ENCODE measurements around the gene CSF2. TPM values are rescaled to one million over a fixed set of nuclear protein-coding genes. Genes with fewer than 3 reads are reported as not detected.

The CSF2 gene
- total RNA-seq, 2 experiments from 2014 or later = 4.9 to 164 TPM

DNA sequence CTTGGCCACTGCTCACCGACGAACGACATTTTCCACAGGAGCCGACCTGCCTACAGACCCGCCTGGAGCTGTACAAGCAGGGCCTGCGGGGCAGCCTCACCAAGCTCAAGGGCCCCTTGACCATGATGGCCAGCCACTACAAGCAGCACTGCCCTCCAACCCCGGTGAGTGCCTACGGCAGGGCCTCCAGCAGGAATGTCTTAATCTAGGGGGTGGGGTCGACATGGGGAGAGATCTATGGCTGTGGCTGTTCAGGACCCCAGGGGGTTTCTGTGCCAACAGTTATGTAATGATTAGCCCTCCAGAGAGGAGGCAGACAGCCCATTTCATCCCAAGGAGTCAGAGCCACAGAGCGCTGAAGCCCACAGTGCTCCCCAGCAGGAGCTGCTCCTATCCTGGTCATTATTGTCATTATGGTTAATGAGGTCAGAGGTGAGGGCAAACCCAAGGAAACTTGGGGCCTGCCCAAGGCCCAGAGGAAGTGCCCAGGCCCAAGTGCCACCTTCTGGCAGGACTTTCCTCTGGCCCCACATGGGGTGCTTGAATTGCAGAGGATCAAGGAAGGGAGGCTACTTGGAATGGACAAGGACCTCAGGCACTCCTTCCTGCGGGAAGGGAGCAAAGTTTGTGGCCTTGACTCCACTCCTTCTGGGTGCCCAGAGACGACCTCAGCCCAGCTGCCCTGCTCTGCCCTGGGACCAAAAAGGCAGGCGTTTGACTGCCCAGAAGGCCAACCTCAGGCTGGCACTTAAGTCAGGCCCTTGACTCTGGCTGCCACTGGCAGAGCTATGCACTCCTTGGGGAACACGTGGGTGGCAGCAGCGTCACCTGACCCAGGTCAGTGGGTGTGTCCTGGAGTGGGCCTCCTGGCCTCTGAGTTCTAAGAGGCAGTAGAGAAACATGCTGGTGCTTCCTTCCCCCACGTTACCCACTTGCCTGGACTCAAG is 1.5 kb downstream of the CSF2 start:
- Mint-ChIP-seq H3K4me3 (peak overlapping the region; percentile 25), H3K4me1 (peaks cover 85% of the 10 kb centered on the region), H3K27ac (peak overlapping the region; percentile 68), H3K27me3 (no peaks in the 10 kb centered on the region), H3K9me3 (ENCODE audit: low read depth) (no peaks in the 10 kb centered on the region), H3K36me3 (no peaks in the 10 kb centered on the region)
- DNase-seq (peak; percentile 71), ATAC-seq (peak; percentile 51)
- CTCF ChIA-PET = interaction anchor here (0.7 to 2.9 kb wide), 5 partner anchors 9 to 105 kb away, joined by 3 to 15 read pairs (median 4); no protein-coding TSS in a partner anchor

DNA sequence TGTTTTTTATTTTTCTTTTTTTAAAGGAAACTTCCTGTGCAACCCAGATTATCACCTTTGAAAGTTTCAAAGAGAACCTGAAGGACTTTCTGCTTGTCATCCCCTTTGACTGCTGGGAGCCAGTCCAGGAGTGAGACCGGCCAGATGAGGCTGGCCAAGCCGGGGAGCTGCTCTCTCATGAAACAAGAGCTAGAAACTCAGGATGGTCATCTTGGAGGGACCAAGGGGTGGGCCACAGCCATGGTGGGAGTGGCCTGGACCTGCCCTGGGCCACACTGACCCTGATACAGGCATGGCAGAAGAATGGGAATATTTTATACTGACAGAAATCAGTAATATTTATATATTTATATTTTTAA is 2.1 kb downstream of the CSF2 start:
- DNase-seq (no peak), ATAC-seq (no peak)
- no peaks in the 10 kb centered on the region for H3K9me3 Mint-ChIP-seq (ENCODE audit: low read depth)
- H3K4me3 Mint-ChIP-seq = peak overlapping the region; percentile 16
- CTCF ChIA-PET = interaction anchor here (0.7 to 1.0 kb wide), 2 partner anchors 10 to 13 kb away, joined by 3 to 4 read pairs; no protein-coding TSS in a partner anchor
- H3K36me3 Mint-ChIP-seq = no peaks in the 10 kb centered on the region
- H3K27ac Mint-ChIP-seq = peak overlapping the region; percentile 68
- H3K27me3 Mint-ChIP-seq = no peaks in the 10 kb centered on the region
- H3K4me1 Mint-ChIP-seq = peaks cover 82% of the 10 kb centered on the region

DNA sequence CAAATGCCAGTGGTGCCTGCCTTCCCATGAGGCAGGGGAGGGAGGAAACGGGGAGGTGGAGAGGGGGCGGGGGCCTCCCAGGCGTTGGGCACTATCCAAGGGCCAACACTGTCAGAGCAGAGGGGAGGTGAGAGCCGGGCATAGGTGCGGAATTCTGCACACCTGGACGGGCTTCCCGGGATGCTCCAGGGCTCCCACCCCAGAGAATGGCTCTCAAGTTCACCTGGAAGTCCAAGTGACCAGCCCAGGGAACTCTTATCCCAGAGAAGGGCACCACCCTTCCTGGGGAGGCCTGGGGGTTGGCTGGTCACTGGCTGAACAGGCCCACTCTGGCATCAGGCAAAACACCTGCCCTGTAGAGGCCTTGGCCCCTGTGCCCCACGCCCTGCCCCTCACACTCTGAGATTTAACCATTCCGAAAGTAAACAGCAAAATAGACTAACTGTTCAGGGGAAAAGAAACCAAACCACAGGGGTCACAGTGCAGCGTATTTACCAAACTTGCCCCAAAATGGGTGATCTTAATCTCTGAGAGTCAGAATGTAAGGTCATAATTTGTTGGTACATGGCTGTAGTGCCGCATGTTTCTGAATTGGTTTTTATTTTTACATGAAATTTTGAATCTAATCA is 2.7 kb downstream of the CSF2 start:
- no peaks in the 10 kb centered on the region for H3K9me3 Mint-ChIP-seq (ENCODE audit: low read depth)
- H3K27ac Mint-ChIP-seq = peak overlapping the region; percentile 76
- H3K27me3 Mint-ChIP-seq = no peaks in the 10 kb centered on the region
- H3K4me1 Mint-ChIP-seq = peaks cover 76% of the 10 kb centered on the region
- no peaks in the 10 kb centered on the region for H3K36me3 Mint-ChIP-seq
- ATAC-seq (peak; percentile 32), DNase-seq (no peak)
- H3K4me3 Mint-ChIP-seq = no peak overlapping the region
- CTCF ChIA-PET = interaction anchor here (0.7 to 2.5 kb wide), 4 partner anchors 11 to 13 kb away, joined by 3 to 9 read pairs (median 4); no protein-coding TSS in a partner anchor

DNA sequence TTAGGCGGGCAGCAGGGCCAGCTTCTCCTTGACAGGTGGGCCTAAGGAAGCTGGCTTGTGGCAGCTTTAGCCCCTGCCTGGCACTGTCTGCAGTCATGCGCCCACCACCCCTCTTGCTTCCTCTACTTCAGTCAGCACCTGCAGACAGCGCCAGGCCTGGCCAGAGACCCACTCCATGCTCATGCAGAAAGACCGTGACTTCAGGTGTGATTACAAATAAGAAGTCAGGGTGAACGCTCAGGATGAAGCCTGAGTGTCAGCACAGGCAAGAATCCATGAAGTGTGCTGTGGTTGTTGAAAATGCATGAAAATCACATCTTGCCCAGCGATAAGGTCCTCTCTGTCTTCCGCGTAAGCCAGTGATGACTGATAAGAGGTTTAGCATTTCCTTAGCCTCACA is 3.4 kb downstream of the CSF2 start:
- H3K27me3 Mint-ChIP-seq = no peaks in the 10 kb centered on the region
- peaks cover 78% of the 10 kb centered on the region for H3K4me1 Mint-ChIP-seq
- CTCF ChIA-PET = interaction anchor here (1.5 to 2.5 kb wide), 3 partner anchors 11 to 14 kb away, joined by 3 to 9 read pairs (median 3); no protein-coding TSS in a partner anchor
- no peak for DNase-seq
- no peak for ATAC-seq
- H3K4me3 Mint-ChIP-seq = no peak overlapping the region
- H3K9me3 Mint-ChIP-seq (ENCODE audit: low read depth) = no peaks in the 10 kb centered on the region
- H3K36me3 Mint-ChIP-seq = no peaks in the 10 kb centered on the region
- H3K27ac Mint-ChIP-seq = peak overlapping the region; percentile 76

DNA sequence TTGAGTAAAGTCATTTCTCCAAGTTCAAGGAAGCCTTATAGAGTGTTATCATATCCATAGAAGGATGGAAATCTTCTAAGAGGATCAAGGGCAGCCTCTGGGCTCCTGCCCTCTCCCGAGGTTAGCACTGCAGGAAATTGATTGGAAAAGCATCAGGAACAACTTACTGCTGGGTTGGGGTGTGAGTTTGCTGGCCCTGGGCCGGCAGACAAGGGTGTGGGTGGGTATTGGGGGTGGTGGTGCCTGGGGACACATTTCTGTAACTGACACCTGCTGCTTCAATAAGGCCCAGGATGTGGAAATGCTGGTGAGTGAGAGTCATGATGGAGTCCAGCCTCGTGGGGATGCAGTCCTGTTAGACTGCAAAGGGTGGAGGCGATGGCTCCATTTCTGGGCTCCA is 5.5 kb downstream of the CSF2 start:
- ATAC-seq = no peak
- H3K27me3 Mint-ChIP-seq = no peaks in the 10 kb centered on the region
- H3K36me3 Mint-ChIP-seq = no peaks in the 10 kb centered on the region
- no peak overlapping the region for H3K4me3 Mint-ChIP-seq
- CTCF ChIA-PET = interaction anchor here (0.5 to 2.5 kb wide), 2 partner anchors 16 to 149 kb away, joined by 3 to 9 read pairs; partner anchors contain the start of gene P4HA2
- no peaks in the 10 kb centered on the region for H3K9me3 Mint-ChIP-seq (ENCODE audit: low read depth)
- peaks cover 83% of the 10 kb centered on the region for H3K4me1 Mint-ChIP-seq
- H3K27ac Mint-ChIP-seq = no peak overlapping the region
- DNase-seq = no peak

DNA sequence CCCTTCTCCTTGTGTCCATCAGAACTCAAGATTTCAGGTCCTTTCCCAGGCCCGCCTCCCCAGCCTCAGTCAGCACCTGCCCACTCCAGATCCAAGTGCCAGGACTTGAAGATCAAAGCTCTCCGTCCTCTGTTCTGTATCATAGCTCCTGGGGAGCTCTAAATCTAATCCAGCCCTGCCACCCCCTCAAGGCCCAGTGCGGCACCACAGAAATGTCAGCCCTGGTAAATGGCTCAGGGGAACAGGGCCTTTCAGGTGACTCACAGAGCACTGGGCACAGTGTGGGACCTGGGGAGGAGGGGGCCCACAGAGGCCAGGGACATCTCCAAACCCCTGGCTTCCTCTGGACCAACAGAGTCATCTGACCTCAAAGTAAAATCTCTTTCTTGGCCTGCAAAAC is 6.0 kb downstream of the CSF2 start:
- peaks cover 79% of the 10 kb centered on the region for H3K4me1 Mint-ChIP-seq
- DNase-seq = no peak
- CTCF ChIA-PET = interaction anchor here (2.6 kb wide), 1 partner anchor 15 kb away, joined by 10 read pairs; no protein-coding TSS in a partner anchor
- no peaks in the 10 kb centered on the region for H3K36me3 Mint-ChIP-seq
- H3K4me3 Mint-ChIP-seq = no peak overlapping the region
- no peak for ATAC-seq
- no peak overlapping the region for H3K27ac Mint-ChIP-seq
- no peaks in the 10 kb centered on the region for H3K9me3 Mint-ChIP-seq (ENCODE audit: low read depth)
- no peaks in the 10 kb centered on the region for H3K27me3 Mint-ChIP-seq

DNA sequence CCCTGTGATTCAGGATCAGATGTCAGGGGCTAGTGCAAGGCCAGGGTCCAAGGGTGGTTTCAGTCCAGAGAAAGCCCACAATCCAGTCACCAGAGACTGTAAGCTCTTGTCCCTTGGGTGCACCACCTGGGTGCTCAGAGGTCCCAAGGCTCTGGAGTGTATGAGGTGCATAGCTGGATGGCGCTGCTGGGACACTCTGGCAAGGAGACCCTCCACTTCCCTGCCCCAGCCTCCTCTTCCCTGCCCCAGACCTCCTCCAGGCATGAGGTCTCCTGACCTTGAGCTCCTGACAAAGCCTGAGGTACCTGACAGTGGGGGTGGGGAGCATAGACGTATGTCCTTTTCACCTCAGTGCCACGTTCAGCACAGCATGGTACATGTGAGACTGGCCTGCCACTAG is 7.0 kb downstream of the CSF2 start:
- CTCF ChIA-PET = interaction anchor here (1.4 to 2.6 kb wide), 2 partner anchors 14 kb away, joined by 3 to 10 read pairs; no protein-coding TSS in a partner anchor
- DNase-seq (no peak), ATAC-seq (no peak)
- Mint-ChIP-seq H3K9me3 (ENCODE audit: low read depth) (no peaks in the 10 kb centered on the region), H3K36me3 (no peaks in the 10 kb centered on the region), H3K27ac (no peak overlapping the region), H3K27me3 (no peaks in the 10 kb centered on the region), H3K4me1 (peaks cover 77% of the 10 kb centered on the region), H3K4me3 (no peak overlapping the region)

DNA sequence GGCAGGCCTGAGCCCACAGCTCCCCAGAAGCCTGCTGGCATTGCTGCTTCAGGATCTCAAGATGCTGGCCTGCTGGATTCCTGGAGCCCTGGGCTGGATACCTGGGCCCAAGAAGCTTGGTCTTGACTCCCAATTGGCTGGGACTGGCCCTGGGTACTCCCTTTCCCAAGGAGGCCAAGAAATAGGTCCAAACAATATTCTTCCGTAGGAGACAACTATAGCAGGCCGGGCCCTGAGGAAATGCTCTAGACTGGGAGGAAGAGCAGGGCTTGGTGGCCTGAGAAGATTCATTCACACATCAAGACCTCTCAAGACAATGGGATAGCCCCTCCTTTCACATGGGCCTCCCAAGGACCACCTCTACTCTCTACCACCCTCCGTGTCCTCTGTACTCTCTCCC is 7.9 kb downstream of the CSF2 start:
- Mint-ChIP-seq H3K27ac (peak overlapping the region; percentile 71), H3K27me3 (no peaks in the 10 kb centered on the region), H3K4me3 (no peak overlapping the region), H3K9me3 (ENCODE audit: low read depth) (no peaks in the 10 kb centered on the region), H3K36me3 (no peaks in the 10 kb centered on the region), H3K4me1 (peaks cover 74% of the 10 kb centered on the region)
- ATAC-seq (no peak), DNase-seq (no peak)
- CTCF ChIA-PET = interaction anchor here (1.4 to 2.6 kb wide), 2 partner anchors 13 to 15 kb away, joined by 3 to 10 read pairs; no protein-coding TSS in a partner anchor

DNA sequence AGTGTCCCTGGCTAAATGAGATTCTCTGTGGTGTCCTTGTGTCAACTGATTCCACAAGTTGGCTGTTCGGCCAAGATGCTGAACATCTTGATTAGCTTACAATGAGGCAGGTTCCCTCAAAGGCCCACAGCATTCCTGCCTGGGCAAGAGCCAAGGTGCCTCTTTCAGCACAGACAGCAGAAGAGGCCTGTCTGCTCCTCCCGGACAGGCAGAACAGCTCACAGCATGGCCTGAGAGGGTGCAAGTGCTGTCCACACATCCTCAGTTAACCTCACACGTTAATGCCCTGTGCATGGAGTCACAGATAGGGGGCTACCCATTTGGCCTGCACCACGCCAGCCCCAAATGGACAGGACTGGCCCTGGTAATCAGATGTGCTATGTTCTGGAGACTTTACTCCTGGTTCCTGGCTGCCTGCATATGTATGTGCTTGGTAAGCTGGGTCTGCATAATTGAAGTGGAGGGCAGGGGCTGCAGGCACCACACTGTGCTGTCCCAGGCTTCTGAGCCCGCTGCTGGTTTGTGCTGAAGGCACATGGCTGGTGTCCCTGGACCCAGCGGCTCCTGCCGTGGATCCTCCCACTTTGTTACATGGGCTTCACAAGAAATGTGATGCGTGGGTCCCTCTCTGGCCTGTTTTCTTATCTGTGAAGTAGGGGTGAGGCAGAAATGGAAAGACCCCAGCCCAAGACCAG is 8.9 kb downstream of the CSF2 start:
- no peak for DNase-seq
- ATAC-seq = no peak
- H3K4me1 Mint-ChIP-seq = peaks cover 63% of the 10 kb centered on the region
- no peaks in the 10 kb centered on the region for H3K36me3 Mint-ChIP-seq
- no peaks in the 10 kb centered on the region for H3K27me3 Mint-ChIP-seq
- H3K9me3 Mint-ChIP-seq (ENCODE audit: low read depth) = no peaks in the 10 kb centered on the region
- H3K4me3 Mint-ChIP-seq = no peak overlapping the region
- H3K27ac Mint-ChIP-seq = peak overlapping the region; percentile 78
- CTCF ChIA-PET = interaction anchor here (1.1 to 1.9 kb wide), 4 partner anchors 16 to 97 kb away, joined by 3 to 7 read pairs (median 4); no protein-coding TSS in a partner anchor

DNA sequence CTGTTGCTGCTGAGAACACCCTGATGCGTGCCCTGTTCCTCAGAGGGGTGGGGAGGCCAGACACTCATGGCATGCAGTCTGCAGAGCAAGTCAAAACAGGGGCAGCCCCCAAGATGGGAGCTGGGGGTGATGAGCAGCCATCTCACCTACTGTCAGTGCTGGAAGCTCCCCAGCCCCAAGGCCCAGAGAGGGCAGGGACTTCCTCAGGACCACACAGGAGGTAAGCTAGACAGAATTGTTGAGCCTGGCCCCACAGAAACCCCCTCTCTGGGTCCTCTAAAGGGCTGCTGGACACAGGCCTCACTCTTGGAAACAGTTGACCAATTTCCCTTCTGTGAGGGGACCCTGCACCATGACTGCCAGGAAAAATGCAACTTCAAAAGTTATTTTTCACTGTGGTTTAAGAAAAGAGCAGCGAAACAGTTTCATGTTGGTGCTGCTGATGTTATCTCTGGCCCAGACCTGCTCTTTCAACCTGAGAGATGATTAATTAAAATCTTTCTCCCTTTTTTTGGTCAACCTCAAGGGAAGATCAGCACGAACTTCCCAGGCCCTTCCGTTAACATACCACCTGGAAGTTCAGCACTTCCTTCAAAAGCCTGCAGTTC is 9.6 kb downstream of the CSF2 start:
- Mint-ChIP-seq H3K27me3 (no peaks in the 10 kb centered on the region), H3K36me3 (no peaks in the 10 kb centered on the region), H3K4me1 (peaks cover 57% of the 10 kb centered on the region), H3K4me3 (no peak overlapping the region), H3K27ac (peak overlapping the region; percentile 78), H3K9me3 (ENCODE audit: low read depth) (no peaks in the 10 kb centered on the region)
- no peak for DNase-seq
- peak; percentile 66 for ATAC-seq
- CTCF ChIA-PET = interaction anchor here (1.1 to 1.9 kb wide), 4 partner anchors 15 to 96 kb away, joined by 3 to 7 read pairs (median 4); no protein-coding TSS in a partner anchor

DNA sequence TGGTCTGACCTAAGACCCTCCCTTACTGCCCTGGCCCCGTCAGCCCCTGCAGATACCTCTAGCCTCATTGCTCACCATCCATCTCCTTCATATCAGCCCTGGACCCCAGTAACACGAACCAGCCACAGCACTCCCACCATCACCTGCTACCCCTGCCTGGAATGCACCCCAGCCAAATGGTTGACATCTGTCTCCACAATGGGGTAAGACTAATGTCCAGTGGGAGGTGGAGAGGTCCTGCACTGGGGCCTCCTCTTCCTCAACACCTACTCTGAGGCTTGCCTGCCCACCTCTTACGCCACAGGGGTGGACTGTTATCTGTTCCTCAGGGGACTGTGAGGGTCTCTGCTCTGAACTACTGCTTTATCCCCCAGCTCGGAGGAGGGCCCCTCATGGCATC is 12.1 kb downstream of the CSF2 start:
- Mint-ChIP-seq H3K27me3 (no peaks in the 10 kb centered on the region), H3K36me3 (peaks cover 2% of the 10 kb centered on the region), H3K27ac (no peak overlapping the region), H3K4me1 (peaks cover 53% of the 10 kb centered on the region), H3K4me3 (no peak overlapping the region), H3K9me3 (ENCODE audit: low read depth) (no peaks in the 10 kb centered on the region)
- DNase-seq (no peak), ATAC-seq (no peak)
- CTCF ChIA-PET = interaction anchor here (1.3 to 2.3 kb wide), 4 partner anchors 12 to 22 kb away, joined by 3 to 11 read pairs (median 4); no protein-coding TSS in a partner anchor

DNA sequence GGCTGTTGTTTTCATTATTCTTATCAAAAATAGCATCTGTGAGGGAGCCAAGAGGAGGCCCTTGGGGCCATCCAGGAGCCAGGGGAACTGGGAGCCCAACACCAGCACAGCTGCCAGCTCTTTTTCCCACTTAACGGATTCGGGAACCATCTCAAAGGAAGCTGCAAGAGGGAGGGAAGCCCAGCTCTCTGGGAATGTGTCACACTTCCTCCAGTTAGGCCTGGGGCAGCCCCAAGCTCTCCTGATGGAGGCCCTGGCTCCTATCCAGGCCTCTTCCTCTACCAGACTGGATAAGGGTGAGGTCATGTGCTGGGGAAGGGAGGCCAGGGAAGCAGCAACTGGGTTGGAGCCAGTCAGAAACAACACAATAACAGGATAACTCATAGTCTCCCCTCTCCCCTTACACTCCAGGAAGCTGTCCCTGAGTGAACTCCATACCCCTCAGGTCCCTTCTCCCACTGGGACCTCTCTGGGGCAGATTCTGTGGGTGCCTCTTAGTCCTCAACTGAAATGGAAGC is 12.7 kb downstream of the CSF2 start:
- no peak overlapping the region for H3K27ac Mint-ChIP-seq
- H3K4me3 Mint-ChIP-seq = no peak overlapping the region
- no peak for DNase-seq

More for the DNA sequence above, 12.7 kb downstream of the CSF2 start:
- Mint-ChIP-seq H3K4me1 (peaks cover 53% of the 10 kb centered on the region), H3K27me3 (no peaks in the 10 kb centered on the region), H3K36me3 (peaks cover 2% of the 10 kb centered on the region), H3K9me3 (ENCODE audit: low read depth) (no peaks in the 10 kb centered on the region)
- ATAC-seq = no peak
- CTCF ChIA-PET = interaction anchor here (0.9 to 2.3 kb wide), 4 partner anchors 11 to 22 kb away, joined by 3 to 11 read pairs (median 4); partner anchors contain the start of gene CSF2
